Neural progenitor cell (in vitro differentiated cells): ENCODE data around the gene UGT1A8.

Experiments
- CTCF ChIP-seq: fragments of 200-600 bp; sonication (generic); IDR thresholded peaks from 2 replicates; pipeline ENCODE4 v1.5.1; 2017; ENCODE audit warnings: antibody characterized with exemption, mild to moderate bottlenecking
- EZH2 ChIP-seq: fragments of 200-600 bp; sonication (generic); IDR thresholded peaks from 2 replicates; pipeline ENCODE4 v1.6.1; 2017; ENCODE audit warnings: antibody characterized with exemption, mild to moderate bottlenecking, moderate library complexity

GRCh38 chr2:233789554-233789953, 172.1 kb downstream of the UGT1A8 start:
- TF ChIP-seq CTCF (no peak), EZH2 (no peak)
